ENCODE results near the gene PLB1.

The PLB1 gene

GRCh38 chr2:28552045-28552823, 56.4 kb downstream of the PLB1 start:
- DNase-seq (ENCODE audit: insufficient read length, low spot score) (no peak), FAIRE-seq (no peak)
- TF ChIP-seq, protein P1, sequence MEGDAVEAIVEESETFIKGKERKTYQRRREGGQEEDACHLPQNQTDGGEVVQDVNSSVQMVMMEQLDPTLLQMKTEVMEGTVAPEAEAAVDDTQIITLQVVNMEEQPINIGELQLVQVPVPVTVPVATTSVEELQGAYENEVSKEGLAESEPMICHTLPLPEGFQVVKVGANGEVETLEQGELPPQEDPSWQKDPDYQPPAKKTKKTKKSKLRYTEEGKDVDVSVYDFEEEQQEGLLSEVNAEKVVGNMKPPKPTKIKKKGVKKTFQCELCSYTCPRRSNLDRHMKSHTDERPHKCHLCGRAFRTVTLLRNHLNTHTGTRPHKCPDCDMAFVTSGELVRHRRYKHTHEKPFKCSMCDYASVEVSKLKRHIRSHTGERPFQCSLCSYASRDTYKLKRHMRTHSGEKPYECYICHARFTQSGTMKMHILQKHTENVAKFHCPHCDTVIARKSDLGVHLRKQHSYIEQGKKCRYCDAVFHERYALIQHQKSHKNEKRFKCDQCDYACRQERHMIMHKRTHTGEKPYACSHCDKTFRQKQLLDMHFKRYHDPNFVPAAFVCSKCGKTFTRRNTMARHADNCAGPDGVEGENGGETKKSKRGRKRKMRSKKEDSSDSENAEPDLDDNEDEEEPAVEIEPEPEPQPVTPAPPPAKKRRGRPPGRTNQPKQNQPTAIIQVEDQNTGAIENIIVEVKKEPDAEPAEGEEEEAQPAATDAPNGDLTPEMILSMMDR (IDR thresholded peaks at IDR 0.05; ENCODE audit: insufficient read depth, missing control alignments), result no peak

DNA sequence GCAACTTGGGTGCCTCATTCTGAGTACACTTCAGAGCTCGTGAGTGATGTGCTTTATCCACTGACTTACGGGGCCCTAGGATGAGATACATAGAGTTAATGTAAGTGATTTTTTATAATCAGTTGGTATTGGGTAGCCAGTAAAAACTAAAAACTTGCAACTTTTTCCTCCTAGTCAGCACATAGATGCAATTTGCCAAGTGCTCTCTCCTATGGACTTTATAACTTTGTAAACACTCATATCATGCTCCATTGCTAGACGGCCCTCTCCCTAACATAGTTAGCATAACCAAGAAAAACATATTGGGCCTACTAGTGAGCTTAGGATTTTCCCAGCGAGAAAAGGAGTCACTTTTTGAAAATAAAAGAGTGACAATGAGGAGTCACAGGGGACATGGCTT, 60.4 kb downstream of the PLB1 start:
- DNase-seq (ENCODE audit: insufficient read length, low spot score) (no peak), FAIRE-seq (no peak)
- TF ChIP-seq, protein P1 (IDR thresholded peaks at IDR 0.05; ENCODE audit: insufficient read depth, missing control alignments), result no peak

DNA sequence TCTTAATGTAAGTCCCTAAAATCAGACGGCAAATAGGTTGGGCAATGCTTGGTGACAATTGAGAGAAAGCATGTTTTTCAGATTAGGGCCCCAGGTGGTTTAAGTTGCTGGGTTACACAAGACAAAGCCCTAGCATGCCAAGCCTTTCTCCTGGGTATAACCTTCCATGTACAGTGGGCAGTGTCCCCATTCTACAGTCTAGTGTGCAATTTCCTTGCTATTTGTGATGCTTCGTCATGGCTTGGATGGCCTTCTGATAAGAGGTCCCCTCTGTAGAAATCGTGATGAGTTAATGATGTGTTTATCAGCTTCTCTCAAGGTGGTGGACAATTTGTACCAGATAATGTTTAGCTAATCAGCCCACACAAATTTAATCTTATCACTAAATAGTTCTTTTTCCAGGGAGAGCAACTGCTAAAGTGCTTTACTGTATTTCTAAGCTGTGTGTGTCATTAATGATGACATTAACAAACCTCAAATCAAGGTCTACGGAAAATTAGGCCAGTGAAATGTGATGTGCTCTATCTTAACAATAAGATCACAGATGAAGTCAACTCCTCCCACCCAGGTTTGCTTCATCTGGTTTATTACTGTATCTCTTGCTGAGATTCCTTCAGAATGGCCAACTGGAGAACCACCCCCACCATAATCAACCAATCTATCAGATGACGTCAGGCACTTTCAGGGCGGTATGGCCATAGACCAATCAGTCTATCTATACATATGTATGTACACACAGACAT, 61.7 kb downstream of the PLB1 start:
- TF ChIP-seq, protein P1 (IDR thresholded peaks at IDR 0.05; ENCODE audit: insufficient read depth, missing control alignments), result no peak
- FAIRE-seq, result no peak
- no peak for DNase-seq (ENCODE audit: insufficient read length, low spot score)

DNA sequence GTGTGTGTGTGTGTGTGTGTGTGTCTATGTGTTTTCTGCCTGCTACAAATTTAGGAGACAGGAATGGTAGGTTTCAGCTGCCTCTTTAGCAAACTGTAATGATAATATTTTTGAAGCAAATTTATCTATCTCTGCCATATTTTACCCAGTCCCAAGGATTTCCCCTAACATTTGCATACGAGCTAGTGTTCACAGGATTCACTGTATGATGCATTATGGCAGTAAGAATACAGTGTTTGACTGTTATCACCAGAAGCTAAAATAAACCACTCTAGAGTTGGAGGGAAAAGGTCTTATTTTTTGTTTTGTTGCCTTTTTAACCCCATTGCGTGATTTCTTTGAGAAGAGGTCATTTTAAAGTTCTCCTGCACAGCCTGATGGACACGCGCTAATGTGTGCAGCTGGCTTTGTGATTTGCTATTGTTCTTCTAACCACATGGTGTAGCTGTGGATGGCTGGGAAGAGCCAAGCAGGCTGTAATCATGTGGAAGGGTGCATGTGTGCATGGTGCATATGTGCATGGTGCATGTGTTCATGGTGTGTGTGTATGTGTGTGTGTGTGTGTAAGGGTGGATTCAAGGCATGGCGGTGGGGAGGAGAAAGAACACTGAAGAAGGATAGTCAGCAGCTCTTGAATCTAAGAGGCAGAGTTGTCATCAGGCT, 62.4 kb downstream of the PLB1 start:
- FAIRE-seq, result no peak
- TF ChIP-seq, protein P1 (IDR thresholded peaks at IDR 0.05; ENCODE audit: insufficient read depth, missing control alignments), result no peak
- no peak for DNase-seq (ENCODE audit: insufficient read length, low spot score)

DNA sequence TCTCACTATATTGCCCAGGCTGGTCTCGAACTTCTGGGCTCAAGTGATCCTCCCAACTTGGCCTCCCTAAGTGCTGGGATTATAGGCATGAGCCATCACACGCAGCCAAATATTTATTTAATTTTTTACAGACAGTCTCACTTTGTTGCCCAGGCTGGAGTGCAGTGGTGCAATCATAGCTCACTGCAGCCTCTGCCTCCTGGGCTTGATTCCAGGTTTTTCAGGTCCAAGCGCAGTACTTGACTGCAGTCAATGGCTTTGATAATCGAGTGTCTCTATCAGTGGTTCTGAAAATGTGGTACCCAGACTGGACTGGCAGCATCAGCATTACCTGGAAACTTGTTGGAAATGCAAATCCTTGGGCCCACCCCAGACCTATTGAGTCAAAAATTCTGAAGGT, 63.1 kb downstream of the PLB1 start:
- no peak for FAIRE-seq
- TF ChIP-seq, protein P1 (IDR thresholded peaks at IDR 0.05; ENCODE audit: insufficient read depth, missing control alignments), result no peak

GRCh38 chr2:28563869-28564268, 68.0 kb downstream of the PLB1 start:
- TF ChIP-seq, protein P1 (IDR thresholded peaks at IDR 0.05; ENCODE audit: insufficient read depth, missing control alignments), result no peak
- DNase-seq (ENCODE audit: insufficient read length, low spot score) (no peak), FAIRE-seq (no peak)

More for the DNA sequence above, 63.1 kb downstream of the PLB1 start:
- DNase-seq (ENCODE audit: insufficient read length, low spot score), result no peak

Measured in D721Med (cell line).